ENCODE data around the gene SLC25A45.
A peak's percentile ranks its signal among the peaks of the same experiment; 100 is the strongest.

The SLC25A45 gene

DNA sequence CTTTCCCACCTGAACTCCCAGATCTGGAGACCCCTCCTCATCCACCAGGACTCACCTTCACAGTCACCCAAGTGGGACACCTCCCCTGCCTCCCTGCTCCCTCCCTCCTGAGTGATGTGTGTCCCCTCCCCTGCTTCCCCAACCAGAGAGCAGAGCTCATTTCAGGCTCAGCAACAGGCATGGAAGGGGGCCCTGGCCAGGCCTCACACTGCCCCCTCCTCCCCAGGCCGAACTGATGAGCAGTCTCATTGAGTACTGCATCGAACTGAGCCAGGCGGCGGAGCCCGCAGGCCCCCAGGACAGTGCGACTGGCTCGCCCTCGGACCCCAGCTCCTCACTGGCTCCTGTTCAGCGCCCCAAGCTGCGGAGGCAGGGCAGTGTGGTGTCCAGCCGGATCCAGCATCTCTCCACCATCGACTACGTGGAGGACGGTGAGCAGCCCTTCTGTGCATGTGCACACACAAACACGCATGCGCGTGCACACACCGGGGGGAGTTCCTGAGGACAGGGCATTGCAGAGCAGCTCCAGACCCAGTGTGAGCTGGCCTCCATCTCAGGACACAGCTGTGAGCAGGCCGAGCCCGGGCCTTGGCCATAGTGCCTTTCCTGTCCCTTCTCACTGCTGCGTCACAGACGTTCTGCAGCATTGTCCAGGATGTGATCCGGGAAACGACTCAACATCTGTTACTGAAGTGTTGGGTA lies 22.3 kb upstream of the SLC25A45 start:
- TF ChIP-seq, protein P1, sequence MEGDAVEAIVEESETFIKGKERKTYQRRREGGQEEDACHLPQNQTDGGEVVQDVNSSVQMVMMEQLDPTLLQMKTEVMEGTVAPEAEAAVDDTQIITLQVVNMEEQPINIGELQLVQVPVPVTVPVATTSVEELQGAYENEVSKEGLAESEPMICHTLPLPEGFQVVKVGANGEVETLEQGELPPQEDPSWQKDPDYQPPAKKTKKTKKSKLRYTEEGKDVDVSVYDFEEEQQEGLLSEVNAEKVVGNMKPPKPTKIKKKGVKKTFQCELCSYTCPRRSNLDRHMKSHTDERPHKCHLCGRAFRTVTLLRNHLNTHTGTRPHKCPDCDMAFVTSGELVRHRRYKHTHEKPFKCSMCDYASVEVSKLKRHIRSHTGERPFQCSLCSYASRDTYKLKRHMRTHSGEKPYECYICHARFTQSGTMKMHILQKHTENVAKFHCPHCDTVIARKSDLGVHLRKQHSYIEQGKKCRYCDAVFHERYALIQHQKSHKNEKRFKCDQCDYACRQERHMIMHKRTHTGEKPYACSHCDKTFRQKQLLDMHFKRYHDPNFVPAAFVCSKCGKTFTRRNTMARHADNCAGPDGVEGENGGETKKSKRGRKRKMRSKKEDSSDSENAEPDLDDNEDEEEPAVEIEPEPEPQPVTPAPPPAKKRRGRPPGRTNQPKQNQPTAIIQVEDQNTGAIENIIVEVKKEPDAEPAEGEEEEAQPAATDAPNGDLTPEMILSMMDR (IDR thresholded peaks at IDR 0.05; ENCODE audit: low read depth, low read length): no peak
- TF ChIP-seq, protein P2, sequence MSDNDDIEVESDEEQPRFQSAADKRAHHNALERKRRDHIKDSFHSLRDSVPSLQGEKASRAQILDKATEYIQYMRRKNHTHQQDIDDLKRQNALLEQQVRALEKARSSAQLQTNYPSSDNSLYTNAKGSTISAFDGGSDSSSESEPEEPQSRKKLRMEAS (IDR thresholded peaks at IDR 0.05; ENCODE audit: low read depth, low read length): no peak
- TF ChIP-seq POLR2A (IDR thresholded peaks at IDR 0.05; ENCODE audit: extremely low read depth, insufficient read length) (no peak), MYC (IDR thresholded peaks at IDR 0.05; ENCODE audit: low read depth, low read length) (no peak)
- DNase-seq (ENCODE audit: low read depth): no peak
- no peak overlapping the region for H3K4me3 ChIP-seq (ENCODE audit: low read depth, low read length)

DNA sequence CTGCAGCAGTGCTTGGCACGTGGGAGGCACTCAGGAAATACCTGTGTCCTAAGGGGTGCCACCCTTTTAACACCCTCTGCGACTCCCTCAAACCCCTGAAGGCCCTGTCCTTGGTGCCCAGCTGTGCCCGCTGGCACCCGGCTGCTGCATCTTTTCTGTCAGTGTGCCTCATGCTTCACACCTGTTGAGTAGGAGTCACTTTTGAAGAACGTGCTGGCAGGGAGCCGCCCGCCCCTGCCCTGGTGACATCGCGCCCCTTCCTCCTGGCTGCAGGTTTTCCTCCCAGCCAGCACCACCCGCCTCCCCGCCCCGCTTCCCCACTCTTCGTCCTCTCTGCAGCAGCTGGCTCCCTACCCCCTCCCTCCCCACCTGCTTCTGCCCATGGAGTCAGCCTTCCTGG lies 21.8 kb upstream of the SLC25A45 start:
- no peak overlapping the region for H3K4me3 ChIP-seq (ENCODE audit: low read depth, low read length)
- DNase-seq (ENCODE audit: low read depth): no peak
- TF ChIP-seq, protein P2 (IDR thresholded peaks at IDR 0.05; ENCODE audit: low read depth, low read length): 0 out of 2 replicates have a peak, but pooled peaks have one; percentile 7
- no peak for TF ChIP-seq MYC (IDR thresholded peaks at IDR 0.05; ENCODE audit: low read depth, low read length)

DNA sequence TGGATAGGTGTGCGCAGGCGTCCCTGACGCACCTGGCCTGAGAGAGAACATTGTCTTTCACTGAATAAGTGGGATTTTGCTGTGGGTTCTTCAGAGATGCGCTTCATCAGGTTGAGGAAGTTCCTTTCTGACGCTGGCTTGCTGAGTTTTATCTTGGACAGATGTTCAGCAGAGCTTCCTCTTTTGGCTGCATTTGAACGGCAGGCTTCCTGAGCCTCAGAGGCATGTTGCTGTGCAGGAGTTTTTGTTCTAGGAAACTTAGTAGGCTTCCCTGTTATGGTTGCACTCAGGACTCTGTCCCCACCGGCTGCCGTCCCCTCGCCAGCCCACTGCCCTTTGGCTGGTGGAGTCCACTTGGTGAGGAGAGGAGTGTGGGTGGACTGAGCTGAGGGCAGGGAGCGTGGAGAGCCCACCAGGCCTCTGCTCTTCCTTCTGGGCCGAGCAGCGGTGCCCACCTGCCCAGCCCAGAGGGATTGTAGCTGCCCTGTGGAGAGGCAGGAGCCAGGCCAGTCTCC lies 21.2 kb upstream of the SLC25A45 start:
- no peak overlapping the region for H3K4me3 ChIP-seq (ENCODE audit: low read depth, low read length)
- peak; percentile 91 for DNase-seq (ENCODE audit: low read depth)
- TF ChIP-seq, protein P2 (IDR thresholded peaks at IDR 0.05; ENCODE audit: low read depth, low read length): peak; percentile 79
- TF ChIP-seq MYC (IDR thresholded peaks at IDR 0.05; ENCODE audit: low read depth, low read length): peak; percentile 52; the same call in 1 of the 2 replicates
- TF ChIP-seq POLR2A (IDR thresholded peaks at IDR 0.05; ENCODE audit: extremely low read depth, insufficient read length): no peak
- TF ChIP-seq, protein P1 (IDR thresholded peaks at IDR 0.05; ENCODE audit: low read depth, low read length): no peak

DNA sequence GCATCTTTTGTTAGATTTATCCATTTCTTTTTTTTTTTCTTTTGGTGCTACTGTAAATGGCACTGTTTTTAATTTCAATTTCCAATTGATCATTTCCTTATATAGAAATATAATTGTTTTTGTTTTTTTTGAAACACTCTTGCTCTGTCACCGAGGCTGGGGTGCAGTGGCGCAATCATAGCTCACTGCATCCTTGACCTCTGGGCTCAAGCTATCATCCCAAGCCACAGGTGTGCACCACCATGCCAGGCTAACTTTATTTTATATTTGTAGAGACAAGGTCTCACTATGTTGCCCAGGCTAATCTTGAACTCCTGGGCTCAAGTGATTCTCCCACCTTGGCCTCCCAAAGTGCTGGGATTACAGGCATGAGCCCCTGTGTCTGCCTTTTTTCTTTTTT lies 20.3 kb upstream of the SLC25A45 start:
- no peak overlapping the region for H3K4me3 ChIP-seq (ENCODE audit: low read depth, low read length)
- no peak for DNase-seq (ENCODE audit: low read depth)
- TF ChIP-seq, protein P2 (IDR thresholded peaks at IDR 0.05; ENCODE audit: low read depth, low read length): no peak
- TF ChIP-seq MYC (IDR thresholded peaks at IDR 0.05; ENCODE audit: low read depth, low read length) (no peak), POLR2A (IDR thresholded peaks at IDR 0.05; ENCODE audit: extremely low read depth, insufficient read length) (no peak)
- TF ChIP-seq, protein P1 (IDR thresholded peaks at IDR 0.05; ENCODE audit: low read depth, low read length): no peak

DNA sequence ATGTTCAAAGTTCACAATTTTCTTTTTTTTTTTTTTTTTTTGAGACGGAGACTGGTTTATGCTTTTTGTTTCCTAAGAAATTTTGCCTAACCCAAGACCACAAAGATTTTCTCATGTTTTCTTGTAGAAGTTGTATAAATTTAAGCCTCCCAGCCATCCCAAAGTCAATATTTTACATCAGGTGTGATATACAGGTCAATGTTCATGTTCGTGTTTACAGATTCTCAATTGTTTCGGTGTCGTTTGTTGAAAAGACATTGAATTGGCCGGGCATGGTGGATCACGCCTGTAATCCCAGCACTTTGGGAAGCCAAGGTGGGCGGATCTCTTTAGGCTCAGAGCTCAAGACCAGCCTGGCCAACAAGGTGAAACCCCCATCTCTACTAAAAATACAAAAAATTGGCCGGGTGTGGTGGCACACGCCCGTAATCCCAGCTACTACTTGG lies 19.4 kb upstream of the SLC25A45 start:
- TF ChIP-seq, protein P2 (IDR thresholded peaks at IDR 0.05; ENCODE audit: low read depth, low read length): no peak
- TF ChIP-seq POLR2A (IDR thresholded peaks at IDR 0.05; ENCODE audit: extremely low read depth, insufficient read length): no peak
- TF ChIP-seq, protein P1 (IDR thresholded peaks at IDR 0.05; ENCODE audit: low read depth, low read length): no peak
- TF ChIP-seq MYC (IDR thresholded peaks at IDR 0.05; ENCODE audit: low read depth, low read length): no peak
- no peak for DNase-seq (ENCODE audit: low read depth)
- H3K4me3 ChIP-seq (ENCODE audit: low read depth, low read length): no peak overlapping the region

Data from NB4 (cell line).